Endothelial cell of umbilical vein (primary cell): ENCODE results near the gene STK16. TPM values are rescaled to one million over a fixed set of nuclear protein-coding genes. Genes with fewer than 3 reads are reported as not detected.

Experiments
- BruUV-seq: library from RNA; stranded (reverse); fragments of 400-500 nt; replicated peaks from 2 replicates; lab custom pipeline; 2021; lab: Mats Ljungman, UMichigan
- CTCF ChIA-PET: fragments of 300-600, 350-600 bp; sonication (Branson Sonifier 250); formaldehyde crosslinking; loops from one replicate; lab custom pipeline; 2021; ENCODE audit warnings: antibody characterized with exemption, inconsistent platforms; lab: Charles Lee
- POLR2A ChIA-PET: fragments of 300-600, 350-600 bp; sonication (Branson Sonifier 250); formaldehyde crosslinking; loops from one replicate; lab custom pipeline; 2021; ENCODE audit warnings: antibody characterized with exemption, inconsistent platforms; lab: Charles Lee
- DNase-seq: peaks from one replicate; pipeline ENCODE4 v3.0.0-alpha.2; 2011; ENCODE audit warnings: low read depth, low spot score
- FAIRE-seq: peaks from 2 replicates; lab custom pipeline; 2011; peaks lifted over from hg19 to GRCh38; lab: Jason Lieb, UNC
- H2AFZ ChIP-seq: 2 replicates; pipeline ENCODE4 v1.6.0; 2012; ENCODE audit warnings: low read depth, low read length, control low read depth, inconsistent platforms
- H3K27ac ChIP-seq: 2 replicates; pipeline ENCODE4 v1.5.1; 2011; ENCODE audit warnings: low read depth, mild to moderate bottlenecking, control low read depth, low read length, moderate library complexity; ENCODE audit not compliant: insufficient read depth
- H3K27me3 ChIP-seq, 2 experiments: 2 replicates each; pipeline versions ENCODE4 v1.6.0 to v1.6.1; 2011; ENCODE audit warnings: low read length in 2 of 2, mixed read lengths in 1 of 2; ENCODE audit not compliant: control insufficient read depth in 2 of 2, insufficient read depth in 2 of 2
- H3K36me3 ChIP-seq, 2 experiments: 2 replicates in 1 of 2; 3 replicates in 1 of 2; pipeline ENCODE4 v1.5.1; 2011; ENCODE audit warnings: low read length in 2 of 2, mild to moderate bottlenecking in 1 of 2, moderate library complexity in 1 of 2; ENCODE audit not compliant: control insufficient read depth in 2 of 2, insufficient read depth in 2 of 2; ENCODE audit errors: extremely low read depth in 1 of 2
- H3K4me1 ChIP-seq: 3 replicates; pipeline ENCODE4 v1.5.1; 2011; ENCODE audit warnings: mild to moderate bottlenecking, low read length; ENCODE audit not compliant: control insufficient read depth, insufficient read depth; ENCODE audit errors: extremely low read depth
- H3K4me2 ChIP-seq: 2 replicates; pipeline ENCODE4 v1.6.1; 2011; ENCODE audit warnings: low read length, control low read depth, mixed read lengths; ENCODE audit not compliant: insufficient read depth
- H3K4me3 ChIP-seq, 3 experiments: fragments of 200-600 bp in 1 of 3; sonication (generic), shearing (Covaris generic) in 1 of 3; replicated peaks in 1 of 3; 2 replicates each; pipeline ENCODE4 v1.5.1; 2011 to 2016; ENCODE audit warnings: control low read depth in 3 of 3, low read length in 3 of 3, mild to moderate bottlenecking in 2 of 3, inconsistent platforms in 1 of 3, low read depth in 1 of 3, moderate library complexity in 1 of 3; ENCODE audit not compliant: insufficient read depth in 1 of 3
- H3K79me2 ChIP-seq: 2 replicates; pipeline ENCODE4 v1.6.0; 2012; ENCODE audit warnings: low read length, inconsistent platforms; ENCODE audit not compliant: control insufficient read depth, insufficient read depth
- H3K9ac ChIP-seq: replicated peaks from 2 replicates; pipeline ENCODE3; 2011; ENCODE audit warnings: low read length, control low read depth; ENCODE audit not compliant: insufficient read depth; ENCODE audit errors: extremely low read depth
- H3K9me1 ChIP-seq: replicated peaks from 3 replicates; pipeline ENCODE4 v1.6.0; 2011; ENCODE audit warnings: mild to moderate bottlenecking, low read length; ENCODE audit not compliant: control insufficient read depth, insufficient read depth; ENCODE audit errors: extremely low read depth
- H3K9me3 ChIP-seq: replicated peaks from 2 replicates; pipeline ENCODE4 v1.5.1; 2012; ENCODE audit warnings: low read length, inconsistent platforms; ENCODE audit not compliant: control insufficient read depth, insufficient read depth
- H4K20me1 ChIP-seq: replicated peaks from 2 replicates; pipeline ENCODE3; 2011; ENCODE audit warnings: mild to moderate bottlenecking, low read length; ENCODE audit not compliant: control insufficient read depth, insufficient read depth; ENCODE audit errors: extremely low read depth
- CTCF ChIP-seq, 2 donors: IDR thresholded peaks; 1 replicate in 1 of 2; 2 replicates in 1 of 2; pipeline ENCODE4 v1.5.1; 2011; ENCODE audit warnings: low read length in 2 of 2, mild to moderate bottlenecking in 2 of 2, moderate library complexity in 2 of 2, control low read depth in 1 of 2, inconsistent platforms in 1 of 2, low read depth in 1 of 2; ENCODE audit not compliant: insufficient read depth in 1 of 2; ENCODE audit errors: extremely low read depth in 1 of 2
- EZH2 ChIP-seq: IDR thresholded peaks from 2 replicates; pipeline ENCODE4 v1.6.1; 2012; ENCODE audit warnings: borderline replicate concordance, low read depth, mild to moderate bottlenecking, moderate library complexity, low read length, inconsistent platforms; ENCODE audit not compliant: severe bottlenecking
- FOS ChIP-seq: IDR thresholded peaks from 2 replicates; pipeline ENCODE4 v1.6.1; 2011; ENCODE audit warnings: mild to moderate bottlenecking, low read length, moderate library complexity, borderline replicate concordance; ENCODE audit not compliant: insufficient read depth
- GATA2 ChIP-seq: IDR thresholded peaks from 2 replicates; pipeline ENCODE4 v1.7.0; 2011; ENCODE audit warnings: low read depth, mild to moderate bottlenecking, moderate library complexity, mixed read lengths, low read length; ENCODE audit not compliant: insufficient read length, insufficient read depth
- JUN ChIP-seq: IDR thresholded peaks from 2 replicates; pipeline ENCODE4 v1.6.1; 2011; ENCODE audit warnings: borderline replicate concordance, low read depth; ENCODE audit not compliant: insufficient read length, insufficient read depth
- MAX ChIP-seq: IDR thresholded peaks from 2 replicates; pipeline ENCODE4 v1.6.1; 2011; ENCODE audit not compliant: insufficient read depth, insufficient read length
- MYC ChIP-seq: IDR thresholded peaks from one replicate; pipeline ENCODE4 v1.6.1; 2011; ENCODE audit warnings: mild to moderate bottlenecking, low read depth, low read length
- POLR2A ChIP-seq: IDR thresholded peaks from 2 replicates; pipeline ENCODE4 v1.6.1; 2012; ENCODE audit warnings: low read depth, mild to moderate bottlenecking, control low read depth, low read length
- POLR2AphosphoS5 ChIP-seq: IDR thresholded peaks from 2 replicates; pipeline ENCODE4 v1.6.1; 2012; ENCODE audit warnings: low read depth, mild to moderate bottlenecking, control low read depth, low read length, moderate library complexity; ENCODE audit not compliant: insufficient read depth
- dilution Hi-C: fragments of 300-500 bp; cut with MboI; formaldehyde crosslinking; loops from one replicate; pipeline ENCODE4 v1.15.0; 2019; ENCODE audit warnings: low sequenced_read_pairs; ENCODE audit not compliant: extremely low pct_ligation_motif_present
- intact Hi-C: fragments of 100-400 bp; cut with micrococcal nuclease; formaldehyde crosslinking; loops from one replicate; pipeline ENCODE4 v1.10.0; 2022
- polyA plus RNA-seq, 4 experiments: library from polyadenylated mRNA; depleted of rRNA in 3 of 4; stranded (reverse) in 3 of 4; unstranded in 1 of 4; fragments of >200 nt; gene quantifications; 2 replicates each; pipeline versions ENCODE4 v1.2.1 to v1.2.3, GENCODE V29; 2011 to 2012; ENCODE audit warnings: missing spikeins in 1 of 4
- total RNA-seq: library from RNA; stranded (reverse); gene quantifications from 2 replicates; pipeline ENCODE4 v1.2.3, GENCODE V29; 2021

Gene STK16
- total and polyA plus RNA-seq, 2 donors (not counting 3 experiments of a cell fraction or from before 2014, with no cell fraction given): 18.8 to 63.2 TPM

- H3K27ac ChIP-seq: no peak overlapping the region
- no TSS peak for BruUV-seq
- no peak overlapping the region for H3K9ac ChIP-seq
- TF ChIP-seq GATA2 (no peak), MAX (no peak), POLR2A (no peak), POLR2AphosphoS5 (no peak), FOS (no peak), EZH2 (no peak), CTCF (IDR thresholded peaks at IDR 0.05; ENCODE audit: extremely low read depth in 1 of 2, insufficient read depth in 1 of 2, low read depth in 1 of 2, low read length in 2 of 2) (no peak), JUN (no peak), MYC (no peak)
- POLR2A ChIA-PET: no interaction called here
- intact Hi-C loops: no loop called here
- H4K20me1 ChIP-seq: no peaks in the 10 kb centered on the region
- H3K36me3 ChIP-seq: peaks cover under 1 to 13% of the 10 kb centered on the region in 2 experiments
- H3K79me2 ChIP-seq: no peaks in the 10 kb centered on the region
- H3K4me2 ChIP-seq: no peak overlapping the region
- H3K27me3 ChIP-seq: no peaks in the 10 kb centered on the region
- DNase-seq (no peak), FAIRE-seq (no peak)
- dilution Hi-C loops: no loop called here
- no peak overlapping the region for H2AFZ ChIP-seq
- H3K4me3 ChIP-seq: no peak overlapping the region
- CTCF ChIA-PET: interaction anchor here (1.4 to 1.7 kb wide), 2 partner anchors 46 to 85 kb away, joined by 3 to 6 read pairs; no protein-coding TSS in a partner anchor
- H3K9me1 ChIP-seq: no peaks in the 10 kb centered on the region
- H3K4me1 ChIP-seq: peaks cover 18% of the 10 kb centered on the region
- H3K9me3 ChIP-seq: no peaks in the 10 kb centered on the region
Observed at GRCh38 chr2:219209236-219210195, 35.8 kb upstream of the STK16 start.
